HepG2 (cell line): ENCODE measurements around the gene ISOC2. TPM values are rescaled to one million over a fixed set of nuclear protein-coding genes. Genes with fewer than 3 reads are reported as not detected.
A peak's percentile ranks its signal among the peaks of the same experiment; 100 is the strongest.

Source experiments
- BRCA1 ChIP-seq: sonication (generic); formaldehyde crosslinking; IDR thresholded peaks from 2 replicates; pipeline ENCODE4 v1.4.0; 2020; ENCODE audit warnings: missing genetic modification reagents
- FOXA3 ChIP-seq: IDR thresholded peaks from 2 replicates; pipeline ENCODE4 v1.6.1; 2016; ENCODE audit warnings: missing genetic modification reagents, missing compliant biosample characterization
- GATA4 ChIP-seq: sonication (generic); IDR thresholded peaks from 2 replicates; pipeline ENCODE4 v1.6.1; 2016; ENCODE audit warnings: antibody characterized with exemption, low read depth, borderline replicate concordance
- GFI1 ChIP-seq: sonication (generic); formaldehyde crosslinking; IDR thresholded peaks from 2 replicates; pipeline ENCODE4 v1.5.0; 2020; ENCODE audit warnings: missing genetic modification reagents, mild to moderate bottlenecking, borderline replicate concordance
- HNF4A ChIP-seq: sonication (generic); formaldehyde crosslinking; IDR thresholded peaks from 2 replicates; pipeline ENCODE4 v1.4.0; 2020; ENCODE audit warnings: missing genetic modification reagents
- HOXA9 ChIP-seq: sonication (generic); formaldehyde crosslinking; IDR thresholded peaks from 2 replicates; pipeline ENCODE4 v1.8.1; 2022; ENCODE audit warnings: missing genetic modification reagents, mild to moderate bottlenecking, moderate library complexity, borderline replicate concordance
- HOXD1 ChIP-seq: sonication (generic); formaldehyde crosslinking; IDR thresholded peaks from 2 replicates; pipeline ENCODE4 v1.5.0; 2020; ENCODE audit warnings: missing genetic modification reagents
- KAT2B ChIP-seq: fragments of 150-350 bp; IDR thresholded peaks from 2 replicates; pipeline ENCODE4 v1.6.1; 2014; ENCODE audit warnings: low read depth, low read length, borderline replicate concordance
- MTF1 ChIP-seq: sonication (generic); formaldehyde crosslinking; IDR thresholded peaks from 2 replicates; pipeline ENCODE4 v1.5.0; 2020; ENCODE audit warnings: missing genetic modification reagents
- PBX2 ChIP-seq: IDR thresholded peaks from 2 replicates; pipeline ENCODE4 v1.6.1; 2016; ENCODE audit warnings: control low read depth
- SMARCC2 ChIP-seq: fragments of 450-650 bp; IDR thresholded peaks from 2 replicates; pipeline ENCODE4 v1.6.1; 2017; ENCODE audit warnings: antibody characterized with exemption, mild to moderate bottlenecking
- TGIF2 ChIP-seq: IDR thresholded peaks from 2 replicates; pipeline ENCODE4 v1.6.1; 2016; ENCODE audit warnings: control low read depth, missing compliant biosample characterization
- TRIM22 ChIP-seq: fragments of 450-650 bp; IDR thresholded peaks from 2 replicates; pipeline ENCODE4 v1.6.1; 2017
- ZFP1 ChIP-seq: IDR thresholded peaks from 2 replicates; pipeline ENCODE4 v1.6.1; 2016
- ZMAT3 ChIP-seq: sonication (generic); formaldehyde crosslinking; conservative IDR thresholded peaks from 2 replicates; pipeline ENCODE4 v1.7.0; 2021; ENCODE audit warnings: missing genetic modification reagents
- ZNF274 ChIP-seq: sonication (generic); formaldehyde crosslinking; IDR thresholded peaks from 2 replicates; pipeline ENCODE4 v1.5.1; 2020; ENCODE audit warnings: mild to moderate bottlenecking, missing genetic modification reagents
- ZNF276 ChIP-seq: sonication (generic); formaldehyde crosslinking; IDR thresholded peaks from 2 replicates; pipeline ENCODE4 v1.4.0; 2020; ENCODE audit warnings: mild to moderate bottlenecking, low read depth, missing genetic modification reagents
- ZNF280D ChIP-seq: sonication (generic); formaldehyde crosslinking; IDR thresholded peaks from 2 replicates; pipeline ENCODE4 v1.5.1; 2020; ENCODE audit warnings: mild to moderate bottlenecking, missing genetic modification reagents
- ZNF343 ChIP-seq: sonication (generic); formaldehyde crosslinking; IDR thresholded peaks from 2 replicates; pipeline ENCODE4 v1.4.0; 2020; ENCODE audit warnings: mild to moderate bottlenecking, missing genetic modification reagents
- ZNF367 ChIP-seq: sonication (generic); formaldehyde crosslinking; IDR thresholded peaks from 2 replicates; pipeline ENCODE4 v1.4.0; 2020; ENCODE audit warnings: missing genetic modification reagents, borderline replicate concordance
- ZNF451 ChIP-seq: sonication (generic); formaldehyde crosslinking; IDR thresholded peaks from 2 replicates; pipeline ENCODE4 v1.5.0; 2020; ENCODE audit warnings: mild to moderate bottlenecking, missing genetic modification reagents
- ZNF749 ChIP-seq: sonication (generic); formaldehyde crosslinking; IDR thresholded peaks from 2 replicates; pipeline ENCODE4 v1.8.0; 2022; ENCODE audit warnings: mild to moderate bottlenecking, missing genetic modification reagents, moderate library complexity, borderline replicate concordance
- ZNF766 ChIP-seq: sonication (generic); formaldehyde crosslinking; IDR thresholded peaks from 2 replicates; pipeline ENCODE4 v1.5.0; 2020; ENCODE audit warnings: missing genetic modification reagents, borderline replicate concordance
- ZNF850 ChIP-seq: sonication (generic); formaldehyde crosslinking; conservative IDR thresholded peaks from 2 replicates; pipeline ENCODE4 v1.9.0; 2021; ENCODE audit warnings: mild to moderate bottlenecking, missing genetic modification reagents
- polyA plus RNA-seq, 8 experiments: library from polyadenylated mRNA; depleted of rRNA in 3 of 8; stranded (reverse) in 7 of 8; unstranded in 1 of 8; fragments of >200 nt; fragmentation: Illumina TruSeq in 4 of 8; extraction: Trizol in 4 of 8; gene quantifications; 2 replicates each; pipeline versions ENCODE4 v1.2.1 to v1.2.3, GENCODE V29; 2011 to 2016; ENCODE audit warnings: low read depth in 4 of 8, missing spikeins in 1 of 8, mixed read lengths in 1 of 8; ENCODE audit not compliant: insufficient read depth in 1 of 8
- total RNA-seq, 5 experiments: library from RNA; depleted of rRNA; stranded (reverse); fragments of >200 nt; fragmentation: Illumina TruSeq; extraction: Trizol; gene quantifications; 2 replicates each; pipeline ENCODE4 v1.2.3, GENCODE V29; 2016; ENCODE audit warnings: low read depth in 1 of 5

The ISOC2 gene
- total and polyA plus RNA-seq, 2 of the 13 experiments (the other 11 are each of a cell fraction or from before 2014, with no cell fraction given) = 76.8 to 105 TPM

- TF ChIP-seq BRCA1 (CRISPR knock-in tag) (no peak), TGIF2 (no peak), ZNF274 (0 out of 2 replicates have a peak, but pooled peaks have one; percentile 51), ZNF367 (CRISPR knock-in tag) (no peak), KAT2B (no peak), SMARCC2 (no peak), ZFP1 (0 out of 2 replicates have a peak, but pooled peaks have one; percentile 41), HOXA9 (CRISPR knock-in tag) (no peak), GFI1 (peak; percentile 44; the same call in 1 of the 2 replicates), MTF1 (CRISPR knock-in tag) (no peak), ZNF766 (CRISPR knock-in tag) (no peak), ZMAT3 (CRISPR knock-in tag) (peak; percentile 78; the same call in 1 of the 2 replicates), ZNF451 (CRISPR knock-in tag) (peak; percentile 62; the same call in 1 of the 2 replicates), HNF4A (peak; percentile 77), HOXD1 (peak; percentile 23), ZNF343 (CRISPR knock-in tag) (no peak), ZNF280D (no peak; the same call in 1 of the 2 replicates), ZNF749 (peak; percentile 62; the same call in 1 of the 2 replicates), ZNF850 (CRISPR knock-in tag) (no peak), FOXA3 (CRISPR knock-in tag) (peak; percentile 29; the same call in 1 of the 2 replicates), PBX2 (CRISPR knock-in tag) (peak; percentile 94), GATA4 (peak; percentile 43; the same call in 1 of the 2 replicates), TRIM22 (no peak), ZNF276 (CRISPR knock-in tag) (0 out of 2 replicates have a peak, but pooled peaks have one; percentile 47)
These were observed at the start of gene ISOC2 (continued) for GRCh38 chr19:55461259-55461973.
